GM19025 (cell line): ENCODE data around the gene MARCHF2.
"Not testable (repeated sequence)": the region's sequence is repeated elsewhere in the genome, so short reads cannot be mapped to it uniquely, and the experiment has no call there.

Experiments
- ATAC-seq: cut with Tn5 transposase; IDR thresholded peaks from one replicate; pipeline ENCODE4 v1.9.1; 2021; ENCODE audit warnings: mild to moderate bottlenecking, low read depth, moderate library complexity; ENCODE audit not compliant: unreplicated experiment

MARCHF2 gene, protein sequence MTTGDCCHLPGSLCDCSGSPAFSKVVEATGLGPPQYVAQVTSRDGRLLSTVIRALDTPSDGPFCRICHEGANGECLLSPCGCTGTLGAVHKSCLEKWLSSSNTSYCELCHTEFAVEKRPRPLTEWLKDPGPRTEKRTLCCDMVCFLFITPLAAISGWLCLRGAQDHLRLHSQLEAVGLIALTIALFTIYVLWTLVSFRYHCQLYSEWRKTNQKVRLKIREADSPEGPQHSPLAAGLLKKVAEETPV

DNA sequence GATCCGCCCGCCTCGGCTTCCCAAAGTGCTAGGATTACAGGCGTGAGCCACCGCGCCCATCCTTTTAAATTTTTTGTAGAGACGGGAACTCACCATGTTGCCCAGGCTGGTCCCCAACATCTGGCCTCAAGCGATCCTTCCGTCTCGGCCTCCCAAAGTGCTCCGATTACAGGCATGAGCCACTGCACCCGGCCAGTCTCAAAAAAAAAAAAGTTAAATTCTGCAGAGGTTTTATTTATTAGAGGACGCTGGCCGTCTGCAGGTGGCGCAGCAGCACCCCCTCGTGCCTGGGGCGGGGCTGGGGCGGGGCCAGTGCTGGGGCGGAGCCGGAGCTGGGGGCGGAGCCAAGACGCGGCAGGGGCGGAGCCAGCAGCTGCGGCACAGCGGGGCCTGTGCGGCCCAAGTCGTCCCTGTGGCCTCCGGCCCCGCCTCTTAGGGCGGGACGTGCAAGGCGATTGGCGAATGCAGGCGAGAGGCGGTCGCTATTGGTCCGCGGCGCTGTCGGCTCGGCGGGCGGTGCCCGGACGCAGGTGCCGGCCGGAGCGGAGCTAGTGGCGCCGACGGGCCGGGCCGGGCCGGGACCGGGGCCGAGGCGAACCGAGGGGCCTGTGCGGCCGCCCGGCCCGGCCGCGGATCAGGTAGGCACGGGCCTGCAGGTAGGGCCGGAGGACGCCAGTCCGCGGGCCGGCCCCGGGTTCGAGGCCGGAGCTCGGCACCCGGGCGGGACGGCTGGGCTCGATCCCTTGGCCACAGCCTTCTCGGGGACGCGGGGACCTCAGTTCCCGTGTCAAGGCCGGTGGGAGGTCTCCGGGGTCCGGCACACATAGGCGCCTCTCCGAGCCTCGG lies at the start of gene MARCHF2:
MARCHF2 (plus strand) TSS at position 523 of the 846 bp plus-strand sequence. CDS start 8,536 bp downstream, outside the sequence.
- ATAC-seq, result peak; percentile 99

- ATAC-seq, result no peak
Observed at GRCh38 chr19:8363803-8364771, 49.0 kb upstream of the MARCHF2 start, which contains the start of gene ANGPTL4. TSS of gene ANGPTL4 (plus strand) at chr19:8364155. CDS start at chr19:8364322, 167 bp downstream.

- ATAC-seq, result no peak
Observed at GRCh38 chr19:8366121-8366581, 47.0 kb upstream of the MARCHF2 start.

DNA sequence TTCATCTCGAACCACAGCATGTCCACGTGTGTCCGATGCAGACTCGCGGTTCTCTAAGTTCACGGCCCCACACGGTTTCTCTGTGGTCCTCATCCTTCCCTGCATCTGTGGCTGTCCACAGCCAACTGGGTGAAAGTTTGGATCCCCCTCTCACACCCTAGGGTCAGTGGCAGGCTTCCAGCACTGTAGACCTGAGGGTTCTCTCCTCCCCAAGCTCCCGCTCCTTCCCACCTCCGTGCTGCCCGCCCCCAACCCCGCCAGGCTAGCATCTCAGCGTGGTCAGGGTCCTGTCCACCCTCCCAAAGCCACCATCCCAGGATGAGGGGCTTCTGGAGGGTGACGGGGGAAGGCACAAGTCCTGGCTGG lies 46.2 kb upstream of the MARCHF2 start:
- ATAC-seq, result no peak

GRCh38 chr19:8367327-8368001 lies 45.6 kb upstream of the MARCHF2 start:
- ATAC-seq, result no peak

- ATAC-seq, result no peak
Observed at GRCh38 chr19:8370176-8371010, 42.7 kb upstream of the MARCHF2 start.

GRCh38 chr19:8371011-8371804 lies 41.9 kb upstream of the MARCHF2 start:
- no peak for ATAC-seq

DNA sequence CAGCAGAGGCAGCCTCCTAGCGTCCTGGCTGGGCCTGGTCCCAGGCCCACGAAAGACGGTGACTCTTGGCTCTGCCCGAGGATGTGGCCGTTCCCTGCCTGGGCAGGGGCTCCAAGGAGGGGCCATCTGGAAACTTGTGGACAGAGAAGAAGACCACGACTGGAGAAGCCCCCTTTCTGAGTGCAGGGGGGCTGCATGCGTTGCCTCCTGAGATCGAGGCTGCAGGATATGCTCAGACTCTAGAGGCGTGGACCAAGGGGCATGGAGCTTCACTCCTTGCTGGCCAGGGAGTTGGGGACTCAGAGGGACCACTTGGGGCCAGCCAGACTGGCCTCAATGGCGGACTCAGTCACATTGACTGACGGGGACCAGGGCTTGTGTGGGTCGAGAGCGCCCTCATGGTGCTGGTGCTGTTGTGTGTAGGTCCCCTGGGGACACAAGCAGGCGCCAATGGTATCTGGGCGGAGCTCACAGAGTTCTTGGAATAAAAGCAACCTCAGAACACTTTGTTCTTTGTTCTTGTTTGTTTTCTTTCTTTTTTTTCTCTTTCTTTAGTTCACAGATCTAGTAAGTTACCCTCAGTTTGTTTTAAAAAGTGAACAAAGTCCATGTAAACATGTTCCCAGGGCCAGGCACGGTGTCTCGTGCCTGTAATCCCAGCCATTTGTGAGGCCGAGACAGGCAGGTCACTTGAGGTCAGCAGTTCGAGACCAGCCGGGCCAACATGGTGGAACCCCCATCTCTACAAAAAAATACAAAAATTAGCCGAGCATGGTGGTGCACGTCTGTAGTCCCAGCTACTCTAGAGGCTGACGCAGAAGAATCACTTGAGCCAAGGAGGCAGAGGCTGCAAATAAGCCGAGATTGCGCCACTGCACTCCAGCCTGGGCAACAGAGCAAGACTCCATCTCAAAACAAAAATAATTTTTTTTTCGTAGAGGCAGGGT lies 39.0 kb upstream of the MARCHF2 start:
- ATAC-seq, result no peak

DNA sequence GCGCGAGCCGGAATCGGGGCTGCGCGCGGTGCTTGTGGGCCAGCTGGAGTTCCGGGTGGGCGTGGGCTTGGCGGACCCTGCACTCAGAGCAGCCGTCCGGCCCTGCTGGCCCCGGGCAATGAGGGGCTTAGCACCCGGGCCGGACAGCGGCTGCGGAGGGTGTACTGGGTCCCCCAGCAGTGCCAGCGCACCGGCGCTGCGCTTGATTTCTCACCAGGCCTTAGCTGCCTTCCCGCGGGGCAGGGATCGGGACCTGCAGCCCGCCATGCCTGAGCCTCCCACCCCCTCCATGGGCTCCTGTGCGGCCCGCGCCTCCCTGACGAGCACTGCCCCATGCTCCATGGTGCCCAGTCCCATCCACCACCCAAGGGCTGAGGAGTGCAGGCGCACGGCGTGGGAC lies 37.3 kb upstream of the MARCHF2 start:
- not testable (repeated sequence) for ATAC-seq

DNA sequence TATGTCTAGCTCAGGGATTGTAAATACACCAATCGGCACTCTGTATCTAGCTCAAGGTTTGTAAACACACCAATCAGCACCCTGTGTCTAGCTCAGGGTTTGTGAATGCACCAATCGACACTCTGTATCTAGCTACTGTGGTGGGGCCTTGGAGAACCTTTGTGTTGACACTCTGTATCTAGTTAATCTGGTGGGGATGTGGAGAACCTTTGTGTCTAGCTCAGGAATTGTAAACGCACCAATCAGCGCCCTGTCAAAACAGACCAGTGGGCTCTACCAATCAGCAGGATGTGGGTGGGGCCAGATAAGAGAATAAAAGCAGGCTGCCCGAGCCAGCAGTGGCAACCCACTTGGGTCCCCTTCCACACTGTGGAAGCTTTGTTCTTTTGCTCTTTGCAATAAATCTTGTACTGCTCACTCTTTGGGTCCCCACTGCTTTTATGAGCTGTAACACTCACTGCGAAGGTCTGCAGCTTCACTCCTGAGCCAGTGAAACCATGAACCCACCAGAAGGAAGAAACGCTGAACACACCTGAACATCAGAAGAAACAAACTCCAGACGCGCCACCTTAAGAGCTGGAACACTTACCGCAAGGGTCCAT lies 36.6 kb upstream of the MARCHF2 start:
- ATAC-seq, result not testable (repeated sequence)

DNA sequence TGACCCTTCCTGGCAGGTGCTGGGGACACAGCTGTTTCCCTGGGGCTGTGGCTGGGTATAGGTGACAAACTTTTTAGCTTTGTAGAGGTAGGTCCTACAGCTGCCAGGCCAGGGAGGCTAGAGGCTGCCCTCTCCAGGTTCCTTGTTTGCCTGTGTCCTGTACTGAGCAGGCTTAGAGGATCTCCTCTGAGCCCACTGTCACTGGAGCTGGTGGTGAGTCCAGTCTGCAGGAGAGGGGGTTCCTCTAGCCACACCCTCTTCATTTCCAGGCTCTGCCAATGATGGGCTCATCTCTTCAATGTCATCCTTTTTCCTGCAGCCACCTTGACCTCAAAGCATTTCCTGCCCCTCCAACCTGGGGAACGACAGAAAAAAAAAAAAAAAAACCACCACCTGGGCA lies 35.5 kb upstream of the MARCHF2 start:
- no peak for ATAC-seq

DNA sequence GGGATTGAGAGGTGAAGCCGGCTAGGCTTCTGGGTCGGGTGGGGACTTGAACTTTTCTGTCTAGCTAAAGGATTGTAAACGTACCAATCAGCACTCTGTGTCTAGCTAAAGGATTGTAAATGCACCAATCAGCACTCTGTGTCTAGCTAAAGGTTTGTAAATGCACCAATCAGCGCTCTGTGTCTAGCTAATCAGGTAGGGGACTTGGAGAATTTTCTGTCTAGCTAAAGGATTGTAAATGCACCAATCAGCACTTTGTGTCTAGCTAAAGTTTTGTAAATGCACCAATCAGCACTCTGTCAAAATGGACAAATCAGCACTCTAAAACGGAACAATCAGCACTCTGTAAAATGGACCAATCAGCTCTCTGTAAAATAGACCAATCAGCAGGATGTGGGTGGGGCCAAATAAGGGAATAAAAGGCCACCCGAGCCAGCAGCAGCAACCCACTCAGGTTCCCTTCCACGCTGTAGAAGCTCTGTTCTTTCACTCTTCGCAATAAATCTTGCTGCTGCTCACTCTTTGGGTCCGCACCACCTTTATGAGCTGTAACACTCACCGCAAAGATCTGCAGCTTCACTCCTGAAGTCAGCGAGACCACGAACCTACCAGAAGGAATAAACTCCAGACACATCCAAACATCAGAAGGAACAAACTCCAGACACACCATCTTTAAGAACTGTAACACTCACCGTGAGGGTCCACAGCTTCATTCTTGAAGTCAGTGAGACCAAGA lies 33.8 kb upstream of the MARCHF2 start:
- not testable (repeated sequence) for ATAC-seq

GRCh38 chr19:8384569-8384968 lies 28.5 kb upstream of the MARCHF2 start:
- ATAC-seq, result not testable (repeated sequence)

GRCh38 chr19:8385103-8385502 lies 28.0 kb upstream of the MARCHF2 start:
- not testable (repeated sequence) for ATAC-seq

- ATAC-seq, result not testable (repeated sequence)
Observed at GRCh38 chr19:8385566-8385965, 27.5 kb upstream of the MARCHF2 start.

GRCh38 chr19:8386419-8386818 lies 26.7 kb upstream of the MARCHF2 start:
- not testable (repeated sequence) for ATAC-seq
